ENCODE results near the gene STK33. TPM values are rescaled to one million over a fixed set of nuclear protein-coding genes. Genes with fewer than 3 reads are reported as not detected.

The STK33 gene
- total RNA-seq, 1 experiment from 2014 or later: 19.5 TPM

DNA sequence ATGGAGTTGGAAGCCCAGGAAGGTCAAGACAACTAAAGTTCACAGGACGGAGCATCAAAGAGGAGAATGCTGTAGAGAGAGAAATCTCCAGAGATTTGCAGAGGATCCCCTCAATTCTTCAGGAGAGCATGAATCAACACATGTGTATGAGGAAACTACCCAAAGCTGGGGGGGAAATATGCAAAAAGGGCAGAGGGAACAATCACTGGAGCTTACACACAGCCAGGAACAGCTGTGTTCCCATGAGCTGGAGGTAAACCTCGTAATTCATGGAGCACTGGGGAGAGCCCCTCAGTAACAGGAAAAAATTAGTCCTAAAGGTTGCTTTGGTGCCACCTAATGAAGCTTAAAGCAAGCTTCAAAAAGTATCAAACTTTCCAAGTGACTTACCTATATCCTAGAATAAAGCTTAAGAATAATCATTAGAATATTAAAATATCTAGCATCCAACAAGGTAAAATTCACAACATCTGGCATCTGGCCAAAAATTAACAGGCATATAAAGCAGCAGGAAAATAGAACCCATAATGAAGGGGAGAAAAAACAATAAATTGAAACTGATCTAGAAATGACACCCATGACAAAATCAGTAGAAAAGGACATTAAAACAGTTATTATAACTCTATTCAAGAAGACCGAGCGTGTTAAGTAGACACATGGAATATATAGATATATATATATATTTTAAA is 134.2 kb downstream of the STK33 start:
- Histone ChIP-seq H3K23ac (ENCODE audit: insufficient read length, low read depth, low read length) (no peak overlapping the region), H2BK5ac (ENCODE audit: insufficient read length, low read length) (no peak overlapping the region), H4K91ac (ENCODE audit: insufficient read length, low read depth, low read length) (no peak overlapping the region), H3K4me2 (ENCODE audit: insufficient read depth, insufficient read length, low read length) (no peak overlapping the region), H3K9ac (ENCODE audit: extremely low read depth, insufficient read length, low read length) (no peak overlapping the region), H3T11ph (ENCODE audit: low read length) (no peak overlapping the region), H3K14ac (ENCODE audit: insufficient read depth, low read length) (no peak overlapping the region), H2BK20ac (ENCODE audit: low read depth, low read length, poor library complexity, severe bottlenecking) (no peak overlapping the region), H3K4me1 (ENCODE audit: insufficient read depth, low read length) (no peaks in the 10 kb centered on the region), H3K79me1 (ENCODE audit: insufficient read depth, low read depth, low read length, poor library complexity, severe bottlenecking) (no peaks in the 10 kb centered on the region), H3K27me3 (ENCODE audit: insufficient read depth, low read length) (no peaks in the 10 kb centered on the region), H2AK5ac (ENCODE audit: insufficient read length, low read length) (no peak overlapping the region), H3K56ac (ENCODE audit: insufficient read length, low read depth, low read length) (no peak overlapping the region), H3K9me3 (ENCODE audit: control insufficient read depth, low read depth, low read length) (no peaks in the 10 kb centered on the region), H3K79me2 (ENCODE audit: insufficient read depth, low read length) (no peaks in the 10 kb centered on the region), H3K23me2 (ENCODE audit: insufficient read length, low read depth, low read length, poor library complexity, severe bottlenecking) (no peaks in the 10 kb centered on the region), H2BK15ac (ENCODE audit: low read depth, low read length) (no peak overlapping the region), H4K5ac (ENCODE audit: insufficient read length, low read depth, low read length) (no peak overlapping the region), H2AFZ (ENCODE audit: low read length) (no peak overlapping the region), H3K4ac (ENCODE audit: low read depth, low read length) (no peak overlapping the region), H4K20me1 (ENCODE audit: control insufficient read depth, insufficient read depth, insufficient read length) (no peaks in the 10 kb centered on the region), H3K27ac (ENCODE audit: insufficient read length, low read depth, low read length) (no peak overlapping the region), H2BK120ac (ENCODE audit: low read depth, low read length, poor library complexity, severe bottlenecking) (no peak overlapping the region), H4K8ac (replicated peaks; ENCODE audit: insufficient read length, low read depth, low read length) (no peak overlapping the region), H2BK12ac (ENCODE audit: insufficient read length, low read depth, low read length) (no peak overlapping the region), H3K18ac (ENCODE audit: insufficient read length, low read depth, low read length) (no peak overlapping the region)
- Mint-ChIP-seq H3K4me1 (peaks cover 3 to 7% of the 10 kb centered on the region in 2 experiments; a peak in 2 of 4 replicates), H3K4me3 (no peak overlapping the region), H3K27me3 (ENCODE audit: low read depth) (no peaks in the 10 kb centered on the region), H3K36me3 (ENCODE audit: insufficient read depth in 1 of 3, low read depth in 3 of 3) (peaks cover 0 to 7% (median 0%) of the 10 kb centered on the region in 3 experiments; a peak in 1 of 7 replicates), H3K27ac (no peak overlapping the region), H3K9me3 (no peaks in the 10 kb centered on the region)
- no peak for DNase-seq
- WGBS (ENCODE audit: extremely low coverage, insufficient read length, low lambda C conversion rate): no CpG with 5 or more reads among the region's 4 CpGs
- TF ChIP-seq, protein P1, sequence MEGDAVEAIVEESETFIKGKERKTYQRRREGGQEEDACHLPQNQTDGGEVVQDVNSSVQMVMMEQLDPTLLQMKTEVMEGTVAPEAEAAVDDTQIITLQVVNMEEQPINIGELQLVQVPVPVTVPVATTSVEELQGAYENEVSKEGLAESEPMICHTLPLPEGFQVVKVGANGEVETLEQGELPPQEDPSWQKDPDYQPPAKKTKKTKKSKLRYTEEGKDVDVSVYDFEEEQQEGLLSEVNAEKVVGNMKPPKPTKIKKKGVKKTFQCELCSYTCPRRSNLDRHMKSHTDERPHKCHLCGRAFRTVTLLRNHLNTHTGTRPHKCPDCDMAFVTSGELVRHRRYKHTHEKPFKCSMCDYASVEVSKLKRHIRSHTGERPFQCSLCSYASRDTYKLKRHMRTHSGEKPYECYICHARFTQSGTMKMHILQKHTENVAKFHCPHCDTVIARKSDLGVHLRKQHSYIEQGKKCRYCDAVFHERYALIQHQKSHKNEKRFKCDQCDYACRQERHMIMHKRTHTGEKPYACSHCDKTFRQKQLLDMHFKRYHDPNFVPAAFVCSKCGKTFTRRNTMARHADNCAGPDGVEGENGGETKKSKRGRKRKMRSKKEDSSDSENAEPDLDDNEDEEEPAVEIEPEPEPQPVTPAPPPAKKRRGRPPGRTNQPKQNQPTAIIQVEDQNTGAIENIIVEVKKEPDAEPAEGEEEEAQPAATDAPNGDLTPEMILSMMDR (conservative IDR thresholded peaks at IDR 0.05): no peak

All from H9 (cell line).